Measurements from ENCODE around the gene HSPBAP1.

DNA sequence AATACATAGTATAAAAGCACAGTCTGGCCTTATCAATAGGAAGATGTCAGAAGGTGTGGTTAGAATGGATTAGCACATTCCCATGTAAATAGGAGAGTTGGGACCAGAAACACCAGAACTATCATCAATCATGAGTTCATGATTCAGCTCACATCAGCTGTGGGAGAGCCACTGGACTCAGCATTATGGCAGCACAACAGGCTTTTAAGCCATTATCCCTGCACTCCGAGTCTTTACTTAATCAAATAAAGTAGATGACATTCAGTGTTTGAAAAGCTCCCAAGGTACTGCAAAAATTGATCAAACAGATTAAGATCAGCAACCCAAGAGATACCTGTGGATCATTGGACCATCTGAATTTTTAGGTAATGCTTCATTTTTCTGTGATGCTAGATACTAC, 88.3 kb downstream of the HSPBAP1 start:
- TF ChIP-seq, protein P1, sequence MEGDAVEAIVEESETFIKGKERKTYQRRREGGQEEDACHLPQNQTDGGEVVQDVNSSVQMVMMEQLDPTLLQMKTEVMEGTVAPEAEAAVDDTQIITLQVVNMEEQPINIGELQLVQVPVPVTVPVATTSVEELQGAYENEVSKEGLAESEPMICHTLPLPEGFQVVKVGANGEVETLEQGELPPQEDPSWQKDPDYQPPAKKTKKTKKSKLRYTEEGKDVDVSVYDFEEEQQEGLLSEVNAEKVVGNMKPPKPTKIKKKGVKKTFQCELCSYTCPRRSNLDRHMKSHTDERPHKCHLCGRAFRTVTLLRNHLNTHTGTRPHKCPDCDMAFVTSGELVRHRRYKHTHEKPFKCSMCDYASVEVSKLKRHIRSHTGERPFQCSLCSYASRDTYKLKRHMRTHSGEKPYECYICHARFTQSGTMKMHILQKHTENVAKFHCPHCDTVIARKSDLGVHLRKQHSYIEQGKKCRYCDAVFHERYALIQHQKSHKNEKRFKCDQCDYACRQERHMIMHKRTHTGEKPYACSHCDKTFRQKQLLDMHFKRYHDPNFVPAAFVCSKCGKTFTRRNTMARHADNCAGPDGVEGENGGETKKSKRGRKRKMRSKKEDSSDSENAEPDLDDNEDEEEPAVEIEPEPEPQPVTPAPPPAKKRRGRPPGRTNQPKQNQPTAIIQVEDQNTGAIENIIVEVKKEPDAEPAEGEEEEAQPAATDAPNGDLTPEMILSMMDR (IDR thresholded peaks at IDR 0.05) = no peak
- no peak for TF ChIP-seq POLR2A (IDR thresholded peaks at IDR 0.05)
- TF ChIP-seq EP300 (IDR thresholded peaks at IDR 0.05) = no peak

Measured in tibial nerve (tissue), 4 donors.